Sigmoid colon (tissue), 7 donors: ENCODE results near the gene STXBP4. TPM values are rescaled to one million over a fixed set of nuclear protein-coding genes. Genes with fewer than 3 reads are reported as not detected.

ENCODE experiments used
- DNase-seq: peaks from one replicate; pipeline ENCODE4 v3.0.0-alpha.2; 2019
- H3K27ac ChIP-seq, 4 donors: fragments of 200-600 bp; sonication (generic); one replicate each; pipeline ENCODE4 v1.5.1; 2016 to 2019; ENCODE audit warnings: mild to moderate bottlenecking in 1 of 4
- H3K27me3 ChIP-seq, 3 donors: fragments of 200-600 bp; sonication (generic); one replicate each; pipeline ENCODE4 v1.5.1; 2019; ENCODE audit warnings: mild to moderate bottlenecking in 1 of 3
- H3K36me3 ChIP-seq, 4 donors: fragments of 200-600 bp; sonication (generic); one replicate each; pipeline ENCODE4 v1.5.1; 2016 to 2019
- H3K4me1 ChIP-seq, 4 donors: fragments of 200-600 bp; sonication (generic); one replicate each; pipeline ENCODE4 v1.5.1; 2017 to 2019
- H3K4me3 ChIP-seq, 4 donors: fragments of 200-600 bp; sonication (generic); one replicate each; pipeline ENCODE4 v1.5.1; 2017 to 2019; ENCODE audit warnings: mild to moderate bottlenecking in 2 of 4, moderate library complexity in 1 of 4
- H3K9me3 ChIP-seq, 4 donors: fragments of 200-600 bp in 3 of 4; sonication (generic) in 3 of 4; one replicate each; pipeline versions ENCODE4 v1.5.1 to v1.6.1; 2013 to 2019
- EP300 ChIP-seq, 4 donors: sonication (generic); formaldehyde crosslinking; IDR thresholded peaks; one replicate each; pipeline ENCODE4 v1.6.1; 2017; ENCODE audit warnings: antibody characterized with exemption in 4 of 4
- POLR2A ChIP-seq, 2 donors: fragments of 450-650 bp; IDR thresholded peaks; one replicate each; pipeline ENCODE4 v1.6.1; 2016; ENCODE audit warnings: antibody characterized with exemption in 2 of 2, mild to moderate bottlenecking in 2 of 2, moderate library complexity in 2 of 2
- POLR2AphosphoS5 ChIP-seq, 4 donors: sonication (generic); formaldehyde crosslinking; IDR thresholded peaks; one replicate each; pipeline ENCODE4 v1.6.1; 2017; ENCODE audit warnings: antibody characterized with exemption in 4 of 4
- WGBS, 2 donors: extraction: QIAGEN DNeasy Blood & Tissue Kit; methylation state at CpG; one replicate each; pipeline ENCODE4 v1.1.7; 2013; 5-methylcytosine and 5-hydroxymethylcytosine counted together
- intact Hi-C: fragments of 100-400 bp; cut with DNase I; formaldehyde crosslinking; loops from one replicate; pipeline ENCODE4 v1.15.1; 2023
- polyA plus RNA-seq, 3 donors: library from polyadenylated mRNA; stranded (reverse); fragments of 200-250 nt; gene quantifications; one replicate each; pipeline ENCODE4 v1.2.3, GENCODE V29; 2013
- total RNA-seq, 4 donors: library from RNA; depleted of rRNA; stranded (reverse); fragments of >200 nt; gene quantifications; one replicate each; pipeline ENCODE4 v1.1.0, GENCODE V29; 2016
- TF ChIP-seq, protein P1 (sequence below), 4 experiments: fragments of 450-650 bp in 3 of 4; fragments of 200-600 bp in 1 of 4; IDR thresholded peaks; one replicate each; pipeline ENCODE4 v1.5.1; 2016 to 2019; ENCODE audit warnings: antibody characterized with exemption in 4 of 4, mild to moderate bottlenecking in 3 of 4, moderate library complexity in 2 of 4
- donor health status: healthy with polysubstance abuse.
- donor health status: Bipolar disorder and iron deficiency.
- donor health status: healthy.

Gene STXBP4
- total and polyA plus RNA-seq, 7 donors, result under 0.01 to 25.2 (median 15.0) TPM

DNA sequence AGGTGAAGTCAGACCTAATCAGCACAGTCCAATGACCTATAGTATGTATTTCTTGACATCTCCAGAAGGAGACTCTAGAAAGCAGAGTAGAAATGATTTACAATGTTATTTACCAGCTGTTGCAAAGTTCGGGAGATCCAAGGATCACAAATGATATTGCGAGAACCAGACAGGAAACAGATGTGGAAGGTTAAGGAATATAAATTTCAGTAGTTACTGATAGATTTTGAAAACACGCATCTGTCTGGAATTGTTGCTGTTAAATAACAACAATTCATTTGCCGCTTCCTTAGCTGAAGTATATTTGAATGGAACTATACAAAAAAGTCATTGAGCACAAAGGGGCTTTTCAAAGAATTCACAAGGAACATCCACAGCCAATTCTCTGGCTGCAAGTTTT lies 72.0 kb downstream of the STXBP4 start:
- no peaks in the 10 kb centered on the region for H3K27me3 ChIP-seq
- no peak for DNase-seq
- 66 to 79% methylated on average over 4 of the region's 4 CpGs for WGBS, 2 donors
- H3K9me3 ChIP-seq, result no peaks in the 10 kb centered on the region
- TF ChIP-seq POLR2AphosphoS5 (IDR thresholded peaks at IDR 0.05) (peak in 1 of 4 donors; percentile 15), POLR2A (IDR thresholded peaks at IDR 0.05) (no peak)
- TF ChIP-seq, protein P1, sequence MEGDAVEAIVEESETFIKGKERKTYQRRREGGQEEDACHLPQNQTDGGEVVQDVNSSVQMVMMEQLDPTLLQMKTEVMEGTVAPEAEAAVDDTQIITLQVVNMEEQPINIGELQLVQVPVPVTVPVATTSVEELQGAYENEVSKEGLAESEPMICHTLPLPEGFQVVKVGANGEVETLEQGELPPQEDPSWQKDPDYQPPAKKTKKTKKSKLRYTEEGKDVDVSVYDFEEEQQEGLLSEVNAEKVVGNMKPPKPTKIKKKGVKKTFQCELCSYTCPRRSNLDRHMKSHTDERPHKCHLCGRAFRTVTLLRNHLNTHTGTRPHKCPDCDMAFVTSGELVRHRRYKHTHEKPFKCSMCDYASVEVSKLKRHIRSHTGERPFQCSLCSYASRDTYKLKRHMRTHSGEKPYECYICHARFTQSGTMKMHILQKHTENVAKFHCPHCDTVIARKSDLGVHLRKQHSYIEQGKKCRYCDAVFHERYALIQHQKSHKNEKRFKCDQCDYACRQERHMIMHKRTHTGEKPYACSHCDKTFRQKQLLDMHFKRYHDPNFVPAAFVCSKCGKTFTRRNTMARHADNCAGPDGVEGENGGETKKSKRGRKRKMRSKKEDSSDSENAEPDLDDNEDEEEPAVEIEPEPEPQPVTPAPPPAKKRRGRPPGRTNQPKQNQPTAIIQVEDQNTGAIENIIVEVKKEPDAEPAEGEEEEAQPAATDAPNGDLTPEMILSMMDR (IDR thresholded peaks at IDR 0.05), result no peak
- no peak overlapping the region for H3K4me3 ChIP-seq
- peaks cover 0 to 16% (median 0%) of the 10 kb centered on the region in 4 donors for H3K36me3 ChIP-seq
- H3K27ac ChIP-seq, result no peak overlapping the region
- H3K4me1 ChIP-seq, result no peaks in the 10 kb centered on the region
- intact Hi-C loops, result no loop called here

DNA sequence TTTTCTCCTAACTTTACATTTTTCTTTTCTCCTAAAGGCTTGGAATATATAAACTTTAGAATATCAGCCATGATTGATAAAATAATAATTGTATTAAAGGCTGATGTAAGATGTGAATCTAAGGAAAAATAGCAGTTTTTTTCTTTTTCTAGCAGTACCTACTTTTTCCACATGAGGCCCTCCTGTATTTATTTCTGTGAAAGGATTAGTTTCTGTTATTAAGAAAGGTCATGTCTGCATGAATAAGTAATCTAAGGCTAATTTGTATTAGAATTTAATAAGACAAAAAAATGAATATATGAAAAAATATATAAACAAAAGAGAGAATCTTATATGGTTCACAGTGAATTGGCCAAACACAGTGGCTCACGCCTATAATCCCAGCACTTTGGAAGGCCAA lies 85.3 kb downstream of the STXBP4 start:
- Histone ChIP-seq H3K27ac (no peak overlapping the region), H3K4me3 (no peak overlapping the region), H3K4me1 (no peaks in the 10 kb centered on the region), H3K9me3 (no peaks in the 10 kb centered on the region), H3K27me3 (no peaks in the 10 kb centered on the region), H3K36me3 (no peaks in the 10 kb centered on the region)
- TF ChIP-seq POLR2AphosphoS5 (IDR thresholded peaks at IDR 0.05), result no peak
- TF ChIP-seq POLR2A (IDR thresholded peaks at IDR 0.05), result no peak
- no peak for TF ChIP-seq EP300 (IDR thresholded peaks at IDR 0.05)
- TF ChIP-seq, protein P1 (IDR thresholded peaks at IDR 0.05), result no peak
- DNase-seq, result no peak
- intact Hi-C loops, result loop anchor here (10.0 kb wide), 1 partner anchor 461 kb away; the partner anchor contains the start of gene SMIM36
- WGBS, 2 donors, result 96 to 98% methylated on average over 1 of the region's 1 CpG

DNA sequence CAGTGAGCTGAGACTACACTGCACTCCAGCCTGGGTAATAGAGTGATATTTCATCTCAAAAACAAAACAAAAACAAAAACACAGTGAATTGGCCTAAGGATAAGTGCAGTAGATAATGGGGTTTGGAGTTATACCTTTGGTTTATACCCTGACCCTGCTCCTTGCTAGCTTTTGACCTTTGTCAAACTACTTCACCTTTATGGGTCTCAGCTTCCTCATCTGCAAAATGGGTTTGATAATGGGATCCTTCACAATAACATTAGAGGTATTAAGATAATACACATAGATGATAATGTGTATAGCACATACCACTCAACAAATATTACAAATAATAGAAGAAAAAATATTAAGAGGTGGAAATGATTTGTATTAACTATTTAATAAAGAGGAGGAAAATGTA lies 85.9 kb downstream of the STXBP4 start:
- H3K36me3 ChIP-seq, result no peaks in the 10 kb centered on the region
- intact Hi-C loops, result loop anchor here (10.0 kb wide), 1 partner anchor 460 kb away; the partner anchor contains the start of gene SMIM36
- H3K9me3 ChIP-seq, result no peaks in the 10 kb centered on the region
- no peak overlapping the region for H3K4me3 ChIP-seq
- DNase-seq, result no peak
- TF ChIP-seq POLR2A (IDR thresholded peaks at IDR 0.05), result no peak
- TF ChIP-seq EP300 (IDR thresholded peaks at IDR 0.05), result no peak
- TF ChIP-seq POLR2AphosphoS5 (IDR thresholded peaks at IDR 0.05), result no peak
- TF ChIP-seq, protein P1 (IDR thresholded peaks at IDR 0.05), result no peak
- no peak overlapping the region for H3K27ac ChIP-seq
- H3K27me3 ChIP-seq, result no peaks in the 10 kb centered on the region
- H3K4me1 ChIP-seq, result no peaks in the 10 kb centered on the region

DNA sequence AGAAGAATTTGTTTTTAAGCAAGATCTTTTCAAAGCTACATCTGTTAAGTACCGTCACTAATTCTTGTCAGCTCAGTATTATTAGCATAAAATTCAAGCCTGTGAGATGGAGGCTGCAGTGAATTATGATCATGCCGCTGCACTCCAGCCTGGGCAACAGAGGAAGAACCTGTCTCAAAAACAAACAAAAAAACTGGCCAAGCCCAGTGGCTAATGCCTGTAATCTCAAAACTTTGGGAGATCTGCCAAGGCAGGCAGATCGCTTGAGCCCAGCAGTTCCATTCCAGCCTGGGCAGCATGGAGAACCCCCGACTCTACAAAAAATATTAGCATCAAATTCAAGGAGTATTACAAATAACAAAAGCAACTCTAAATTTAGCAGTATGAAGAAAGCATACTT lies 88.0 kb downstream of the STXBP4 start:
- DNase-seq, result no peak
- intact Hi-C loops, result loop anchor here (5.0 to 10.0 kb wide), 2 partner anchors 291 to 458 kb away; partner anchors contain the start of gene SMIM36
- Histone ChIP-seq H3K36me3 (no peaks in the 10 kb centered on the region), H3K9me3 (no peaks in the 10 kb centered on the region), H3K27ac (no peak overlapping the region), H3K27me3 (no peaks in the 10 kb centered on the region), H3K4me3 (no peak overlapping the region), H3K4me1 (no peaks in the 10 kb centered on the region)
- WGBS, 2 donors, result 14 to 62% methylated on average over 4 of the region's 4 CpGs
- TF ChIP-seq POLR2A (IDR thresholded peaks at IDR 0.05) (no peak), EP300 (IDR thresholded peaks at IDR 0.05) (no peak), POLR2AphosphoS5 (IDR thresholded peaks at IDR 0.05) (no peak)
- TF ChIP-seq, protein P1 (IDR thresholded peaks at IDR 0.05), result no peak

DNA sequence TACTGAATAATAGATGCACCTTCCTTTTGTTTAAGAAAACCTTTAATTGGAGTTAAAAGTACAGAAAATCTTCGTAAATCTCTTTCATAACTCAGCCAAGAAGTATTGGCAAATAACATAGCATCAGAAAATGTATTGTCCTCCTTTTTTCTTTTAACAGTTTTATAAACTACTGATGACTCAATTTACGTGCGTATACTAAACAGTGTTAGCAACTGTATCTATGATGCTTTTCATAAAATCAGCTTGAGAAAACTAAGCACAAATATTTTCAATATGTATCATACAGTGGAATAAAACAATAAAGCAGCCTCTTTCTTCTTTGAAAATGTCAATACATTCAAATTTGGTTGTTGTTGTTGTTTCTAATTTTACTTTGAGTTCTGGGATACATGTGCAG lies 88.6 kb downstream of the STXBP4 start:
- H3K9me3 ChIP-seq, result no peaks in the 10 kb centered on the region
- no peak for TF ChIP-seq POLR2AphosphoS5 (IDR thresholded peaks at IDR 0.05)
- no peak for TF ChIP-seq POLR2A (IDR thresholded peaks at IDR 0.05)
- TF ChIP-seq EP300 (IDR thresholded peaks at IDR 0.05), result no peak
- TF ChIP-seq, protein P1 (IDR thresholded peaks at IDR 0.05), result no peak
- no peak overlapping the region for H3K27ac ChIP-seq
- no peak overlapping the region for H3K4me3 ChIP-seq
- H3K36me3 ChIP-seq, result no peaks in the 10 kb centered on the region
- intact Hi-C loops, result loop anchor here (5.0 to 10.0 kb wide), 2 partner anchors 290 to 458 kb away; partner anchors contain the start of gene SMIM36
- DNase-seq, result no peak
- H3K27me3 ChIP-seq, result no peaks in the 10 kb centered on the region
- H3K4me1 ChIP-seq, result no peaks in the 10 kb centered on the region
- WGBS, 2 donors, result 52 to 82% methylated on average over 3 of the region's 3 CpGs
